BE2C (cell line): ENCODE data around the gene OCSTAMP.
A peak's percentile ranks its signal among the peaks of the same experiment; 100 is the strongest.

Source experiments
- DNase-seq: peaks from one replicate; pipeline ENCODE4 v3.0.0-alpha.2; 2020
- H3K27me3 ChIP-seq: fragments of 250-450 bp; sonication (Bioruptor Pico); 2 replicates; pipeline ENCODE4 v1.5.1; 2020; ENCODE audit warnings: mild to moderate bottlenecking
- H3K36me3 ChIP-seq: fragments of 250-450 bp; sonication (Bioruptor Pico); 2 replicates; pipeline ENCODE4 v1.5.1; 2020; ENCODE audit warnings: mild to moderate bottlenecking
- H3K4me1 ChIP-seq: fragments of 250-450 bp; sonication (Bioruptor Pico); 2 replicates; pipeline ENCODE4 v1.5.1; 2020
- H3K4me3 ChIP-seq: 2 replicates; pipeline ENCODE4 v1.5.1; 2011; ENCODE audit warnings: low read depth, low read length
- H3K9me3 ChIP-seq: fragments of 250-450 bp; sonication (Bioruptor Pico); 2 replicates; pipeline ENCODE4 v1.5.1; 2020
- TF ChIP-seq, protein P1 (sequence below): IDR thresholded peaks from 2 replicates; pipeline ENCODE4 v1.5.1; 2012; ENCODE audit warnings: mild to moderate bottlenecking, low read depth, low read length

OCSTAMP gene

DNA sequence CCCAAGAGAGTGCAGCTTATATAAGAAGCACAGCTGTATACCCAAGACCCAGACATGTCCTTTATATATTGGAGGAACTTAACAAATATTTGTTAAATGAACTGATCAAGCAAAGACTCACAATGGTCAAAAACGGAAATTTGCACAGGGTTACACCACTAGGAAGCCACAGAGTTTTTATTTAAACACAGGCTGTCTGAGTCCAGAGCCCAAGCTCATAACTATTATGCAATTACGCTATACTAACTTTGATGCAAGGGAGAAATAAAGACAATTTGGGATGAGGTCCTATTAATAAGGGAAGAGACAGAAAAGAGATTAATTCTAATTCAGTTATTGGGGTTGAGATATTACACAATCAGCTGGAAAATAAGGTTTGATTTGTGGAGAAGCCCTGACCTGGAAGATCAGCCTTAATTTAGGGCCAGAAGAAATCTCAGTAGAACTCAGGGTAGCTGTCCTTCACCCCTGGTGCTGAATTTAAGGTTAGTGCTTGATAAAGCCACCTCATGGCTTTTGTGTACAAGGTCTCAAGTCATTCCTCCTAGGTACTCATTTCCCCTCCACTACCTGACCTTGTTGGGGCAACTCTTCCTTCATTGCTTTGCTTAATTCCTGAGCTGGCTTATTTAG is 26.6 kb downstream of the OCSTAMP start:
- TF ChIP-seq, protein P1, sequence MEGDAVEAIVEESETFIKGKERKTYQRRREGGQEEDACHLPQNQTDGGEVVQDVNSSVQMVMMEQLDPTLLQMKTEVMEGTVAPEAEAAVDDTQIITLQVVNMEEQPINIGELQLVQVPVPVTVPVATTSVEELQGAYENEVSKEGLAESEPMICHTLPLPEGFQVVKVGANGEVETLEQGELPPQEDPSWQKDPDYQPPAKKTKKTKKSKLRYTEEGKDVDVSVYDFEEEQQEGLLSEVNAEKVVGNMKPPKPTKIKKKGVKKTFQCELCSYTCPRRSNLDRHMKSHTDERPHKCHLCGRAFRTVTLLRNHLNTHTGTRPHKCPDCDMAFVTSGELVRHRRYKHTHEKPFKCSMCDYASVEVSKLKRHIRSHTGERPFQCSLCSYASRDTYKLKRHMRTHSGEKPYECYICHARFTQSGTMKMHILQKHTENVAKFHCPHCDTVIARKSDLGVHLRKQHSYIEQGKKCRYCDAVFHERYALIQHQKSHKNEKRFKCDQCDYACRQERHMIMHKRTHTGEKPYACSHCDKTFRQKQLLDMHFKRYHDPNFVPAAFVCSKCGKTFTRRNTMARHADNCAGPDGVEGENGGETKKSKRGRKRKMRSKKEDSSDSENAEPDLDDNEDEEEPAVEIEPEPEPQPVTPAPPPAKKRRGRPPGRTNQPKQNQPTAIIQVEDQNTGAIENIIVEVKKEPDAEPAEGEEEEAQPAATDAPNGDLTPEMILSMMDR: no peak
- H3K27me3 ChIP-seq: no peaks in the 10 kb centered on the region; the same call in none of the 2 replicates
- H3K9me3 ChIP-seq: no peaks in the 10 kb centered on the region; the same call in 1 of the 2 replicates
- no peaks in the 10 kb centered on the region for H3K4me1 ChIP-seq
- DNase-seq: no peak
- no peaks in the 10 kb centered on the region for H3K36me3 ChIP-seq
- H3K4me3 ChIP-seq: no peak overlapping the region

DNA sequence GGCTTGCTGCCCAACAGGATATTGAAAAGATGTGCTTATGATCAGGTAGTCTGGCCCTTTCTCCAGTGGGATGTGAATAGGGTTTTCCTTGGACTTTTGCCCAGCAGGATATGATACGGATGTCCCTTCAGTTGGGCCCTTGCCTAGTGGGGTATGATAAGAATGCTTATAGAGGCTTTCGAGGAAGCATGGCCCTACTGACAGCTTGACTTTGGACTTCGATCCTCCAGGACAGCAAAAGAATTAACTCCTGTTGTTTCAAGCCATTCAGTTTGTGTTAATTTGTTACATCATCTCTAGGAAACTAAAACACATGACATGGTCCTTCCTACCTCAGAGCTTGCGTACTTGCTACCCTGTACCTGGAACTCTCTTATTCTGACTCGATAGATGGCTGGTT is 27.3 kb downstream of the OCSTAMP start:
- H3K36me3 ChIP-seq: no peaks in the 10 kb centered on the region
- H3K4me1 ChIP-seq: no peaks in the 10 kb centered on the region
- DNase-seq: no peak
- no peak overlapping the region for H3K4me3 ChIP-seq
- H3K9me3 ChIP-seq: no peaks in the 10 kb centered on the region
- H3K27me3 ChIP-seq: no peaks in the 10 kb centered on the region; the same call in none of the 2 replicates
- TF ChIP-seq, protein P1: no peak

DNA sequence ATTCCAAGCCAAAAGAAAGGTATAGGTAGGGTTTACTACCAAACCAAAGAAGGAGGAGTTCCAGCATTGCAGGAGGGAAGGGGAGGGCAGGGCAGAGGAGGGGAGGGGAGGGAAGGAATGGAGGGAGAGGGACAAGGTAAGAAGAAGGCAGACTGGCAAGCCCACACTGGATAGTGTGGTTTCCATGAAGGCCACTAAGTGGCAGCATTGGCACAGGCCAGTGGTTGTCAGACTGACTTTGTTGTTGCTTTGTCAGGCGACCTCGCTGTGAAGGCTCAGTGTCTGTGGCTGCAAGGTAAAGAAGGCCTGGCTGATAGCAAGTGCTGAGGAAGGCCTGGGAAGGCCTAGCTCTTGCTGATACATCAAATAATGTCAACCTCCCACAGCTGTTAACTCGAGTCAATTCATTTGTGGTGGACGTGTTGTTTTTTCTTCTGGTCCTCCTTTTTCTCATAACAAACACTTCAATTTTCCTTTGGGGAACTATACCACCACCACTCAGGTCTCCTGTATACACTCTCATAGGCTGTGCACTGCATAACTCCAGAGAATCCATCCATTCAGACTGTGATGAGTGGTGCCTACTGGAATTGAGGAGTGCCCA is 29.4 kb downstream of the OCSTAMP start:
- peak; percentile 63 for DNase-seq
- H3K4me1 ChIP-seq: no peaks in the 10 kb centered on the region
- TF ChIP-seq, protein P1: peak; percentile 85
- H3K27me3 ChIP-seq: peaks cover 3% of the 10 kb centered on the region
- no peaks in the 10 kb centered on the region for H3K9me3 ChIP-seq
- no peaks in the 10 kb centered on the region for H3K36me3 ChIP-seq
- H3K4me3 ChIP-seq: no peak overlapping the region

DNA sequence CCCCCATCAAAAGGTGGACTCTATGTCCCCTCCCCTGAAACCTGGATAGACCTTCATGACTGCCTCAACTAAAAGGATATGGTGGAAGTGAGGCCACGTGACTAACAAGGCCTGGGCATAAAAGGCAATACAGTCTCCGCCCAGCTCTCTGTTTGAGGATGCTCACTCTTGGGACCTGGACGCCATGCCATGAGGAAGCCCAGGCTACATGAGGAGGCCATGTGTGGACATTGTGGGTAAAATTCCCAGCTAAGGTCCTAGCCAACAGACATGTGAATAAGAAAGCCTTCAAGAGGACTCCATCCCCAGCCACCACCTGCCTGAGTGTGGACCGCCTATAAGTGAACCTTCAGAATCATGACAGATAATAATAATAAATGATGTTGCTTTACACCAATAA is 29.9 kb downstream of the OCSTAMP start:
- H3K4me1 ChIP-seq: no peaks in the 10 kb centered on the region
- H3K4me3 ChIP-seq: no peak overlapping the region
- H3K36me3 ChIP-seq: no peaks in the 10 kb centered on the region
- no peak for DNase-seq
- H3K27me3 ChIP-seq: peaks cover 3% of the 10 kb centered on the region
- TF ChIP-seq, protein P1: no peak
- no peaks in the 10 kb centered on the region for H3K9me3 ChIP-seq

DNA sequence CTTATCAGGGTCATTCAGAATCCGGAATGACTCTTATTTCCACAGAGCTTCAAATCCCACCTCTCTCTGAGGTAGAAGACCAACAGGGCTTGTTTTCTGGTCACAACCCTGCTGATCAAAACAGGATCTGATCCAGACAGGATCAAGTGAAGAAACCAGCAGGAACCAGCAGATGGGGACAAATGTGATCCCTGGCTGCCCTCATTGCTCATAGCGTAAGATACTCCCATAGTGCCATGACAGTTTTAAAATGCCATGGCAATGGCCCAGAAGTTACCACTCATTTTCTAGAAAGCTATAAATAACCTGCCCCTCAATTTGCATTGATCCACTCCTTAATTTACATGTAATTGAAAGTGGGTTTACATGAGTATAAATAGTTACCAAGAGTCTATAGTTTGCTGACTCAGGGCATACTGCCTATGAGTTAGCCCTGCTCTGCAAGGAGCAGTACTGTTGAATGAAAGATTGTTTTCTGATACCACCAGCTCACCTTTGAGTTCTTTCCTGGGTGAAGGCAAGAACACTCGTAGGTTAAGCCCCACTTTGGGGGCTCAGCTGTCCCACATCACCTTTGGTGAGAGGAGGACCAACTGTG is 30.9 kb downstream of the OCSTAMP start:
- Histone ChIP-seq H3K9me3 (no peaks in the 10 kb centered on the region), H3K27me3 (peaks cover 3% of the 10 kb centered on the region), H3K36me3 (no peaks in the 10 kb centered on the region), H3K4me3 (no peak overlapping the region), H3K4me1 (no peaks in the 10 kb centered on the region)
- no peak for DNase-seq
- TF ChIP-seq, protein P1: no peak
